Left lobe of liver (tissue), 2 donors: Measurements from ENCODE around the gene PAPLN. TPM values are rescaled to one million over a fixed set of nuclear protein-coding genes. Genes with fewer than 3 reads are reported as not detected.

Source experiments
- ATAC-seq: fragments of 200-7000 bp; cut with Tn5 transposase; one replicate; pipeline ENCODE4 v1.9.1; 2020; ENCODE audit warnings: mild to moderate bottlenecking, moderate library complexity
- DNase-seq: peaks from one replicate; pipeline ENCODE4 v3.0.0-alpha.2; 2020; ENCODE audit warnings: low spot score
- total RNA-seq: library from RNA; stranded (reverse); gene quantifications from one replicate; pipeline ENCODE4 v1.2.1, GENCODE V29; 2021
- donor health status: DM: no; HTN: no; CAD: no; lungs with moderate emphysema.
- donor health status: DM: no; HTN: yes; CAD: no.

The PAPLN gene
- total RNA-seq, 1 donor from 2014 or later: 1.9 TPM

DNA sequence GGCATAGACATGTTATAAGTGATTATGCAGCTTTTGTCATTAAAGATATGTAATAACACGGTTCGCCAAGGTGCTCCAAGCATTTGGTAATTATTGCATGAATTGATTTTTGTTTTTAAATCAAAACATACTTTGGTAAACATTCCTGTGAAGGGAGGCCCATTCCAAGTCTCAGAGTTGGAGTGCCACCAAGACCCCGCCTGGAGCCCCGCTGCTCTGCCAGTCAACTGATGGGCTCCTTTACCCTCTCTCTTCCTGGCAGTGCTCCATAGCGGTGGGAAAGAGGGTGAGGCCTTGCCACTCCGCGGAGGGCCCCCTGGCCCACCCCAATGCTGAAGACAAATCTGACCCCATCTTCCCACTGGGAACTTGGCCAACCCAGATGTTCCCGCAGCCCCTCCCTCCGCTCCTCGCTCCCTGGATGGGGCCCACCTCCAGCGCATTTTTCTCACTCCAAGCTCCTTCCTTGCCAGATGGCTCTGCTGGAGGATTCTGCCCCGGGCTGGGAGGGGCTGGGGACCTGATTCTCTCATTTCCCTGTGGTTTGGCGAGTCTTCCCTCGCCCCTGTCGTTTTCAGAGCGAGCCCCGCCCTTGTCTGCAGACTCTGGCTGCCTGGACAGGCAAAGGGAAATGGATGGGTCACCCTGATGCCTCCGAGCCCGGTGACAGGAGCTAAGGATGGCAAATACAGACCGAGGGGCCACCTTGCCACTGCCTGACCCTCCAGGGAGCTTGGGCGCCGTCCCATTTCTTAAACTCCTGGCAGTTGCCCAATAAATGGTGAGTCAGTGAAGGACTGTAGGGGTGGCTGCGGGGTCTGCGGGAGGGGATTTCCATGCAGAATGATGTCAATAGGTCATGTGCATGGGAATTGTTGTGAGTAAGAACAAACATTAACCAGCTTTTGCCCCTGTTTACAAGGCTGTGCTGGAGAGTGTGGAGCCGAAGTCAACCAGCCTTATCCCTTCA is 9.2 kb upstream of the PAPLN start:
- DNase-seq (no peak), ATAC-seq (no peak)

- no peak for ATAC-seq
- no peak for DNase-seq
These were observed 7.3 kb upstream of the PAPLN start for GRCh38 chr14:73230051-73230450.

- ATAC-seq: peak; percentile 22
These were observed 5.1 kb upstream of the PAPLN start for GRCh38 chr14:73231981-73232851.

DNA sequence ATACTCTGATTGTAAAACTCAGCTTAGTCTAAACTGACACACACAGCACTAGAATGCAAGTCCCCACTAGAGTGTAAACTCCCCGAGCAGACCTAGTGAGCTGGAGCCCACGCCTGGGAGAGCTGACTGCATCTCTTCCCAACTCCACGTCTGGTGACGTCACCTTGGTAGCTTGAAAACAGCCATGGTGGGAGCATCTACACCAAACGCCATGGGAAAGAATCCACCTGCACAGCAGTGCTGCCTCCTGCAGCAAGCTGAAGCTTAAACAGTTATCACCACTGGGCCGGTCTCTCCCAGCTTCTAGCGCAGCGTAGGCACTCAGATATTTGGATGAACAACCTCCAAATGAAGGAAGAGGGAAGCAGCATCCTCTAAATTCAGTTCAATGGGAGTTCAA is 4.3 kb upstream of the PAPLN start:
- peak; percentile 23 for DNase-seq
- ATAC-seq: no peak

More at GRCh38 chr14:73231981-73232851, 5.1 kb upstream of the PAPLN start:
- peak; percentile 23 for DNase-seq

DNA sequence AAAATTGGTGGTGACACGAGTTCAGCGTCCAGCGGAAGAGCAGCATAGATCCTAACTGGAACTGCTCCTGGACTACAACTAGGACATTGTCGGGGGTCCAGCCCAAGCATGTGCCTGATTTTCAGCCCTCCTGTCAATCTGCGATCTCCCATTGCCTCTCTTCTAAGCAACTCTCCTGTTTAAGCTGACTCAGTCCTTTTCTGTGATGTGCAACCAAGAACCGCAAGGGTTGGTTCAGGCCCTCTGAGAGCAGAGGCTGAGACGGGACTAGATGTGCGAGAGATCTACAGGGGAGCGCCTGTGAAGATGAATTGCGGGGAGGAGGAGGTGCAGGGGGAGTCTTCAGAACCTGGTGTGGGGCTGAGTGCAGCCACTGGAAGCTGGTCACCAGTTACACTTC is 3.7 kb upstream of the PAPLN start:
- ATAC-seq: no peak
- no peak for DNase-seq

DNA sequence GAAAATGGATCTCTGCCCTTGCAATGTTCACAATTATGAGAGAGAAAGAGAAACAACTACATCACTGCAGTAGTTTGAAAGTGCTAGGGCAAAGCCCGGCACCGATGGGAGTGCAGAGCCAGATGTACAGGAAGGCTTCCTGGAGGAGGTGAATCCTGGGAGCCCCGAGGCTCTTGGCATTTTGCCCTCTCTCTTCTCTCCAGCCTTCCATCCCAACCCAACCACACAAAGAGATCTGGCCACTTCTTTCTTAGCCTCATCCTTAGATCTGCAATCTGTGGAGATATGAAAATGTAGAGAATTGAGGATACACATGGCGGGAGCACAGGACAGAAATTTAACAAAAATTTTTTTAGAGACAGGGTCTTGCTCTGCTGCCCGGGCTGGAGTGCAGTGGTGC is 3.3 kb upstream of the PAPLN start:
- ATAC-seq (no peak), DNase-seq (no peak)

DNA sequence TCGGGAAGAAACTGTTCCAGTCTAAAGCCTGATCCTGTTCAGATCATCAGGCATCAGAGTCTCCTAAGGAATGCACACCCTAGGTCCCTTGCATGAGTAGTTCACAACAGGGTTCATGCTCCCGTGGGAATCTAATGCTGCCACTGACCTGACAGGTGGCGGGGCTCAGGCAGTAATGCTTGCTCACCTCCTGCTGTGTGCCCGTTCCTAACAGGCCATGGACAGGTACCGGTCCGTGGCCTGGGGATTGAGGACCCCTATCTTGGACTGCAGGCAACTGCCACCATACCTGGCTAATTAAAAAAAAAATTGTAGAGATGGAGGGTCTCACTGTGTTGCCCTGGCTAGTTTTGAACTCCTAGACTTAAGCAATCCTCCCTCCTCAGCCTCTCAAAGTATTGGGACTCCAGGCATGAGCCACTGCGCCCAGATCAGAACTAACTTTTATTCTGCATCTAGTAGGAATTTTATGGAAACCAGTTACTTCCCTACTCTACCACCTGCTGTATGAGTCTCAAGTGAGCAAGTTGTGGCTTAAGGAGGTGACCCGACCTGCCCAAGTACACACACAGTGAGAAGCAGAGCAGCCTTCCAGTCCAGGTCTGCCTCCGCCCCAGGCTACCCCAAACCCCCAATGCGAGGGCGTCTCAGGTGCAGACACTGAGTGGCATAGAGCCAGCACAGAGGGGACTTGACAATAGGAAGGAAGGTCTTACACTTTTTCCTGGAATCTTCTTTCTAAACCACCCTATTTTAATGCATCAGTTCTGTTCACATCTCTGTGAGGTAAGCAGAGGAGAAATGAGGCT is 2.5 kb upstream of the PAPLN start:
- no peak for ATAC-seq
- no peak for DNase-seq

GRCh38 chr14:73235531-73236155 is 1.7 kb upstream of the PAPLN start:
- DNase-seq (peak; percentile 19), ATAC-seq (no peak)

DNA sequence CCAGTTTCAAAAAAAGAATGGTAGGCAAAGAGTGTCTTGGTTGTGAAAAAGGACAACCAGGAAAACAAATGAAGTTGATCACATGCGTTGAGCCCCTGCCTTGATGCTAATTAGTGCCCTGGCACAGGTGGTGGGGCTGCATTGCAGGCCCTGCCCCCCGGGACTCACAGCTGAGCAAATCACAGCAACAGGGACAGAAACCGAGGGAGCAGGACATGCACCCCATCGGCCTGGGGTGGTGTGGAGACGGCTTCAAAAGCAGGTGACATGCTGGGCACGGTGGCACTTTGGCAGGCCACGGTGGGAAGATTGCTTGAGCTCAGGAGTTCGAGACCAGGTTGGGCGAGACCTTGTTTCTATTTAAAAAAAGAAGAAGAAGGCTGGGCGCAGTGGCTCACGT is 1.1 kb upstream of the PAPLN start:
- DNase-seq: peak; percentile 33

GRCh38 chr14:73236752-73237218 is 521 bp upstream of the PAPLN start:
- no peak for ATAC-seq
- no peak for DNase-seq

More for the DNA sequence above, 1.1 kb upstream of the PAPLN start:
- no peak for ATAC-seq

DNA sequence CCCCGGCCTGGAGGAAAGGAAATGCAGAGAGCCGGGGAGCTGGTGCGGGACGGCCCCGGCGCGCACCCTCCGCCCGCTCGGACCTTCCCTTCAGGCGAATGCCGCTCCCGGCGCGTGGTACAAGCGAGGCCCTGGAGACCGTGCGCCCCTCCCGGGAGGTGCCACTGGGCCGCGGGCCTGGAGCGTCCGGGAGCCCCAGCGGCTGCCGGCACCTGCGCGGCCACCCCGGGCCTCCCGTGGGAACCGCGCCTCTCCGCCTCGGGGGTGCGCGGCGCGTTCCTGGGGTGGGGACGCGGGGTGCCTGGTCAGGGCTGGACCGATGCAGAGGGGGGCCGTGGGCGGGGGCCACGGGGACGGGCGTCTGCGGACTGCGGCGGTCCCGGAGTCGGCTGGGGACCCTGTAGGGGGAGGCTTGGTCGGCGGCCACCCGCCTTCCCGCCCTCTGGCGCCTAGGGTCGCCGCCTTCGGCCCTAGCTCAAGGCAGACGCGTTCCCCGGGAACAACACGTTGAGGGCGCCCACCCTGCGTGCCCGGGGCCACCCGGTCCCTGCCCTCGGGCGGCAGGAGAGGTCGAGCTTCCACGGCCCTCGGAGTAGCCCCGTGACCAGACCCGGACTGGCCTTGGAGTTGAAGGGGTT is 599 bp downstream of the PAPLN start:
- DNase-seq: peak; percentile 37
- peak; percentile 37 for ATAC-seq

DNA sequence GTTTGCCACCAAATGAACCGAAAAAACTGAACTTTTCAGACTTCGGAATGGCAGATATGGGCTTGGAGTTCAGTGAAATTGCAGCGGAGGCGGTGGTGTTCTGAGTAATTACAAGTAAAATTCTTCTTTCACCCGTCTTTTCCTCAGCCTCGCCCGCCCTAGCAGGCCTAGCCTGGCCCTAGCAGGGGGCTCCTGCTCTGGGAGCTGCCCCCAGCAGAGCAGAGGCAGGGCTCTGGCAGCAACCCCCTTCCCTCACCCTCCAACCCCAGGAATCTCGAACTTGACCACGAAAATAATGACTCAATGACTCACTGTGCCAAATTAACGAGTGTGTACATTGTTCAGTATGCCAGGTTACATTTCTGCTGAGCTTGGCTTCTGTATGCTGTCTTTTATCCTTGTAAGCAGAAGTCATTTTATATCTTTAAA is 1.1 kb downstream of the PAPLN start:
- ATAC-seq: no peak
- DNase-seq: no peak

- DNase-seq (no peak), ATAC-seq (peak; percentile 7)
These were observed 1.6 kb downstream of the PAPLN start for GRCh38 chr14:73238941-73239340.

DNA sequence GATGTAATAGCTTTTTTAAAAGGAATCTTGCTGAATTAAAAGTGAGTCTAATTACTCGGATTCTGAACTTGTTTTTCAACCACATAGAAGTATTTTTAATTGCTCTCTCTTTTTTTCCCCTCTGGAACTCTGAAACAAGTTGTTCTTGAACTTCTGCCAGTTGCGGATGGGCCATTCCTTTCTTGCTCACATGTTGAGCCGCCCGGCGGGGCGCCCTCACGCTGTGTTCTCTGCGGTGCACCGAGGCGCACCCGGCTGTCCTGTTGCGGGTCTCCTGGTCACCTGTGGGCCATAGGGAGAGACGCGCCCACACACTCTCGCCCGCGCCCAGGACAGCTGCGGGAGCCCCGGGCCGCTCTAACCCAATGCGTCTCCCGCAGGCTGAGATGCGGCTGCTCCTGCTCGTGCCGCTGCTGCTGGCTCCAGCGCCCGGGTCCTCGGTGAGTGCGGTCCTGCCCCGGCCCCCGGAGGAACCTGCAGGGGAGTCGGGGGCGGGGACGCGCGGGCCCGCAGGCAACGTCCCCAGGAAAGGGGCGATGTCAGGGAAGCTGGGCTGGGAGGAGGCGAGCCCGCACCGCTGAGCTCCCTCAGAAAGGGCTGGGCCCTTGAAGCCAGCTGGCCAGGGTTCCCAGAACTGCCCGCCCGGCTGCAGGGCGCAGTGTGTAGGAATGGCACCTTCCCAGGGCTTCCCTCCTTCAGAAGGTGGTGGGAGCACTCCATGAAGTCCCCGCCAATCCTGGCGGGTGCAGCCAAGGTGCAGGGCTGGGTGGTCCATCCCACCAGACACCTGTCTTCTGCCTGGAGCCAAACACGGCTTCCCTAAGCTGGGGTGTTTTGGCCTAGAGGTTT is 2.3 kb downstream of the PAPLN start:
- DNase-seq (no peak), ATAC-seq (peak; percentile 62)

DNA sequence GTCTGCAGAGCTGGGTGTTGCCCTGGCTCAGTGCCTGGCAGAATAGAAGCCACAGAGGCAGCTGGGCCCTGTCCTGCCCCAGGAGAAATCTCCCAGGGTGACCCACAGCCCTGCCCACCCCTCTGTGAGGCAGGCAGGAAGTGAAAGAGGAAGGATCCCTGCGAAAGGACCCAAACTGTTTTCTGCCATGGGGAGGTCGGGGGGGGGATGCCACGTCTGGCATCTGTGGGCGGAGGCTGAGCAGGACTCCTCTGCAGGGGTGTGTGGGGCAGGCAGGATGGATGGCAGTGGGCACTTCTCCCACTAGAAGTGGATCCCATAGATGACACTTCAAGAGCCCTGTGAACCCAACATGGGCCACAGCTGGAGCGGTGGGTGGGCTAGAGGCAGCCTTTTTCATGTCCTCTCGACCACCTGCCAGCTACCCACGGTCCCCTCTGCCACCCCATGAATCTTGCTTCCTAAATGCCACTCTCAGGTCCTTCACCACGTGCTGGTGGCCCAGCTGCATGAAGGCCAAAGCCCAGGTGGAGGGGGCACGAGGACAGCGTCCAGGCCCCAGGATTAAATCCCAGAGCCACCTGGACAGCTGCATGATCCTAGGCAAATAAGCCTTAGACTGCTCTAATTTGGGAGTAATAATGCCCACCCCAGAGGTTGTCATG is 3.6 kb downstream of the PAPLN start:
- ATAC-seq: no peak
- no peak for DNase-seq

DNA sequence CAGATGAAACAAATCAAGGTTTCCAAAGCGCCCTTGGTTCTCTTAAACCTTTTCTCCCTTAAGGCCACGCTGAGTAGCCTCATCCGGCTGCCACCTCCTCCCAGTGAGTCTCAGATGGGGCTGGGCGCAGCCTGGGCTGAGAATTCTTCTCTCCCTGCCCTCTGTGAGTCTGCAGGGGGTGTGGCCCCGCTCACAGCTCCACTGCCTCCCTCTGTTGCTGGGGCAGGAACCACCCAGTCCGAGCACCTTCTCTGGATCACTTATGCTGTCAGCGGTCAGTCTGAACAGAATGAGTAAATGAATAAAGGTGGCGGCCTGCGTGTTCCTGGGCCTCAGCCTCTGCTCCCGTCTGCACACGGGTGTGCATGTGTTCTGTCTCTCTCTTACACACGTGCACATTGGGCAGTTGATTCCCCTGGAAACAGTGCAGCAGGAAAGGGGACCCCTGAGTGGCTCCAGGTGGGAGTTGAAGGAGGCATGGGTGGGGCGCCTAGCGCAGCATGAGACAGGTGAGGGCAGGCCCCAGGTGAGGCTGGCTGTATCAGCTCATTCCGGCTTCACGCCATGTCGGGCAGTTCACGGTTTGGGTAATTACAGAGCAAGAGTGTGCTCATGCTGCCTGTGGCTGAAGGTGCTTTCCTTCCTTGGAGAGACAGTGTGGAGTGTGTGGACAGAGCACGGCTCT is 4.3 kb downstream of the PAPLN start:
- DNase-seq: no peak
- ATAC-seq: no peak

DNA sequence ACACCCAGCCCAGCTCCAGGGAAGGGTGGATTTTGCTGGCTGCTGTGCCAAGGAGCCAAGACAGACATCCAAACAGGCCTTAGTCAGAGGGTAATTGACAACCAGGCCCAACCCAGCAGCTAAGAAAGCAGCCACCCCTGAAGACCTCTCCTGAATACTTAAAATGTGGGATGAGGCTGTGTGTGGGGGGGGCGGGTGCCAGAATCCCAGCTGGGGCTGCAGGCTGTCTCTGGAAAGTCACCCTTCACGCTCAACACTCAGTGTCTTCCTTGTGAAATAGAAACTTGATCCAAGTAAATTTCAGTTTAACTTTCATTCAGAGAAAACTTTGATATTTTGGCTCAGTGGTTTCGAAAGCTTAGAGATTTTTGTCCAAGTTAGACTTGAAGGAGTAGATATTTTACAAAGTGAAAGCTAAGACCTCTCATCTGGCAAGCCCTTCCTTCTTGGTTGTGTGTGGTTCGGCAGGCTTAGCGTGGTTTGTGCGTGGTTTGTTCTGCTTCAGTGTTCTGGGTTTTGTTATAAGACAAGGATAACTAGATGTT is 5.1 kb downstream of the PAPLN start:
- DNase-seq: no peak
- no peak for ATAC-seq
